HCT116 (cell line): Measurements from ENCODE around the gene LY86. TPM values are rescaled to one million over a fixed set of nuclear protein-coding genes. Genes with fewer than 3 reads are reported as not detected.

Experiments
- ATAC-seq: fragments of 200-7000 bp; cut with Tn5 transposase; 2 replicates; pipeline ENCODE4 v1.9.1; 2020; ENCODE audit warnings: mild to moderate bottlenecking, moderate library complexity
- BruUV-seq: library from RNA; stranded (reverse); fragments of 400-500 nt; replicated peaks from 2 replicates; lab custom pipeline; 2021; lab: Mats Ljungman, UMichigan
- CTCF ChIA-PET: fragments of 300-600 bp; sonication (Branson Sonifier 250); formaldehyde crosslinking; loops from one replicate; lab custom pipeline; 2021; ENCODE audit warnings: antibody characterized with exemption; lab: Charles Lee
- POLR2A ChIA-PET: fragments of 300-600, 350-600 bp; sonication (Branson Sonifier 250); formaldehyde crosslinking; loops from one replicate; lab custom pipeline; 2021; ENCODE audit warnings: antibody characterized with exemption; lab: Charles Lee
- RAD21 ChIA-PET, 2 experiments: fragments of 300-600 bp; sonication (Branson Sonifier 250); formaldehyde crosslinking; loops; one replicate each; lab custom pipeline; 2023; ENCODE audit warnings: low total read pairs in 2 of 2; ENCODE audit not compliant: uncharacterized antibody in 2 of 2, unreplicated experiment in 2 of 2, low non-redundant PET in 1 of 2; lab: Charles Lee
- DNase-seq: peaks from one replicate; pipeline ENCODE4 v3.0.0-alpha.2; 2010; ENCODE audit warnings: low read depth, low spot score
- H2AFZ ChIP-seq: fragments of 200-600 bp; shearing (Covaris generic), sonication (generic); 2 replicates; pipeline ENCODE4 v1.6.1; 2017; ENCODE audit warnings: low read depth, mixed run types, mixed read lengths, antibody characterized with exemption, low read length; ENCODE audit not compliant: poor library complexity, severe bottlenecking
- H3K27ac ChIP-seq: 2 replicates; pipeline ENCODE4 v1.5.1; 2012; ENCODE audit warnings: low read depth, low read length
- H3K27me3 ChIP-seq: fragments of 200-600 bp; sonication (generic); 2 replicates; pipeline ENCODE4 v1.6.1; 2016; ENCODE audit warnings: mixed run types, low read length, mixed read lengths; ENCODE audit not compliant: insufficient read depth
- H3K36me3 ChIP-seq, 2 experiments: fragments of 200-500 bp in 1 of 2; fragments of 200-600 bp in 1 of 2; sonication (Bioruptor generic) in 1 of 2; sonication (generic) in 1 of 2; 2 replicates each; pipeline versions ENCODE4 v1.5.1 to v1.6.1; 2014 to 2016; ENCODE audit warnings: low read length in 2 of 2, inconsistent platforms in 1 of 2, mixed read lengths in 1 of 2, mixed run types in 1 of 2; ENCODE audit not compliant: insufficient read depth in 2 of 2, control insufficient read depth in 1 of 2
- H3K4me1 ChIP-seq, 2 experiments: fragments of 200-600 bp in 1 of 2; sonication (generic) in 1 of 2; 2 replicates each; pipeline versions ENCODE4 v1.5.1 to v1.6.1; 2012 to 2017; ENCODE audit warnings: low read length in 2 of 2, inconsistent platforms in 1 of 2, mild to moderate bottlenecking in 1 of 2, mixed read lengths in 1 of 2, mixed run types in 1 of 2, moderate library complexity in 1 of 2; ENCODE audit not compliant: insufficient read depth in 2 of 2, control insufficient read depth in 1 of 2
- H3K4me2 ChIP-seq: fragments of 200-600 bp; sonication (generic); 2 replicates; pipeline ENCODE4 v1.6.1; 2017; ENCODE audit warnings: mixed run types, low read length, mixed read lengths
- H3K4me3 ChIP-seq, 2 experiments: fragments of 200-600 bp in 1 of 2; sonication (generic) in 1 of 2; replicated peaks in 1 of 2; 2 replicates each; pipeline ENCODE4 v1.5.1; 2011 to 2016; ENCODE audit warnings: low read length in 2 of 2, control low read depth in 1 of 2, low read depth in 1 of 2, mild to moderate bottlenecking in 1 of 2, mixed read lengths in 1 of 2, mixed run types in 1 of 2
- H3K79me2 ChIP-seq: fragments of 200-600 bp; sonication (generic); 2 replicates; pipeline ENCODE4 v1.6.1; 2017; ENCODE audit warnings: mild to moderate bottlenecking, mixed run types, low read length, moderate library complexity, mixed read lengths; ENCODE audit not compliant: insufficient read depth
- H3K9ac ChIP-seq: fragments of 200-600 bp; sonication (generic); 2 replicates; pipeline ENCODE4 v1.6.1; 2016; ENCODE audit warnings: low read length, mixed read lengths
- H3K9me2 ChIP-seq: fragments of 200-600 bp; sonication (generic), shearing (Covaris generic); 2 replicates; pipeline ENCODE4 v1.6.1; 2017; ENCODE audit warnings: mixed run types, mild to moderate bottlenecking, moderate library complexity; ENCODE audit not compliant: insufficient read depth
- H3K9me3 ChIP-seq, 2 experiments: fragments of 200-500 bp in 1 of 2; fragments of 200-600 bp in 1 of 2; sonication (Bioruptor generic) in 1 of 2; sonication (generic) in 1 of 2; 2 replicates each; pipeline ENCODE4 v1.6.1; 2014 to 2017; ENCODE audit warnings: low read length in 2 of 2, mixed read lengths in 2 of 2, inconsistent platforms in 1 of 2, low read depth in 1 of 2, mild to moderate bottlenecking in 1 of 2, mixed run types in 1 of 2, moderate library complexity in 1 of 2; ENCODE audit not compliant: control insufficient read depth in 1 of 2, insufficient read depth in 1 of 2
- H4K20me1 ChIP-seq: fragments of 200-600 bp; sonication (generic), shearing (Covaris generic); 2 replicates; pipeline ENCODE4 v1.6.1; 2017; ENCODE audit warnings: mixed run types, mild to moderate bottlenecking, moderate library complexity; ENCODE audit not compliant: insufficient read depth
- ATF3 ChIP-seq: IDR thresholded peaks from 2 replicates; pipeline ENCODE4 v1.6.1; 2012
- CEBPB ChIP-seq: IDR thresholded peaks from 2 replicates; pipeline ENCODE4 v1.6.1; 2012; ENCODE audit warnings: low read depth
- EZH2phosphoT487 ChIP-seq: fragments of 200-600 bp; IDR thresholded peaks from 2 replicates; pipeline ENCODE4 v1.6.1; 2018; ENCODE audit warnings: antibody characterized with exemption, borderline replicate concordance
- FOSL1 ChIP-seq: IDR thresholded peaks from 2 replicates; pipeline ENCODE4 v1.6.1; 2012; ENCODE audit warnings: low read depth
- JUND ChIP-seq: IDR thresholded peaks from 2 replicates; pipeline ENCODE4 v1.6.1; 2012
- POLR2A ChIP-seq: IDR thresholded peaks from 2 replicates; pipeline ENCODE4 v1.7.0; 2011; ENCODE audit warnings: borderline replicate concordance; ENCODE audit not compliant: insufficient read depth, insufficient read length; ENCODE audit errors: extremely low read depth
- REST ChIP-seq: IDR thresholded peaks from 2 replicates; pipeline ENCODE4 v1.6.1; 2012; ENCODE audit warnings: low read depth
- SIN3A ChIP-seq: IDR thresholded peaks from 2 replicates; pipeline ENCODE4 v1.6.1; 2012; ENCODE audit warnings: low read depth
- SRF ChIP-seq: IDR thresholded peaks from 2 replicates; pipeline ENCODE4 v1.6.1; 2012; ENCODE audit warnings: low read depth
- YY1 ChIP-seq: IDR thresholded peaks from 2 replicates; pipeline ENCODE4 v1.6.1; 2011; ENCODE audit warnings: low read length, low read depth, moderate library complexity, mild to moderate bottlenecking; ENCODE audit not compliant: insufficient replicate concordance; ENCODE audit errors: extremely low read depth
- ZFX ChIP-seq: fragments of 450-650 bp; IDR thresholded peaks from 2 replicates; pipeline ENCODE4 v1.6.1; 2017
- ZNF274 ChIP-seq: fragments of 200-500 bp; sonication (Bioruptor generic); IDR thresholded peaks from 2 replicates; pipeline ENCODE4 v1.6.1; 2014; ENCODE audit warnings: mild to moderate bottlenecking, low read depth, low read length, inconsistent platforms
- intact Hi-C: fragments of 100-400 bp; cut with micrococcal nuclease; formaldehyde crosslinking; loops from 2 replicates; pipeline ENCODE4 v1.10.0; 2022
- total RNA-seq: library from RNA; stranded (reverse); gene quantifications from one replicate; pipeline ENCODE4 v1.2.1, GENCODE V29; 2021; ENCODE audit not compliant: unreplicated experiment
- TF ChIP-seq, protein P1 (sequence below): IDR thresholded peaks from 2 replicates; pipeline ENCODE4 v1.6.1; 2011; ENCODE audit warnings: mild to moderate bottlenecking, low read length, moderate library complexity; ENCODE audit not compliant: insufficient replicate concordance; ENCODE audit errors: extremely low read depth

Gene LY86
- total RNA-seq, 1 experiment from 2014 or later, result not detected

- no TSS peak for BruUV-seq
- no peaks in the 10 kb centered on the region for H3K9me3 ChIP-seq
- no peak overlapping the region for H2AFZ ChIP-seq
- no peaks in the 10 kb centered on the region for H3K36me3 ChIP-seq
- H4K20me1 ChIP-seq, result no peaks in the 10 kb centered on the region
- ATAC-seq, result no peak
- no peak overlapping the region for H3K9ac ChIP-seq
- DNase-seq, result no peak
- ChIA-PET RAD21 (no interaction called here), POLR2A (no interaction called here), CTCF (no interaction called here)
- no peaks in the 10 kb centered on the region for H3K9me2 ChIP-seq
- H3K79me2 ChIP-seq, result no peaks in the 10 kb centered on the region
- no peak overlapping the region for H3K27ac ChIP-seq
- no peak overlapping the region for H3K4me3 ChIP-seq
- no peaks in the 10 kb centered on the region for H3K4me1 ChIP-seq
- H3K4me2 ChIP-seq, result no peak overlapping the region
- peaks cover 60% of the 10 kb centered on the region for H3K27me3 ChIP-seq
- TF ChIP-seq CEBPB (no peak), ZNF274 (no peak), YY1 (no peak), POLR2A (no peak), FOSL1 (no peak), EZH2phosphoT487 (no peak), ZFX (no peak)
- TF ChIP-seq, protein P1, sequence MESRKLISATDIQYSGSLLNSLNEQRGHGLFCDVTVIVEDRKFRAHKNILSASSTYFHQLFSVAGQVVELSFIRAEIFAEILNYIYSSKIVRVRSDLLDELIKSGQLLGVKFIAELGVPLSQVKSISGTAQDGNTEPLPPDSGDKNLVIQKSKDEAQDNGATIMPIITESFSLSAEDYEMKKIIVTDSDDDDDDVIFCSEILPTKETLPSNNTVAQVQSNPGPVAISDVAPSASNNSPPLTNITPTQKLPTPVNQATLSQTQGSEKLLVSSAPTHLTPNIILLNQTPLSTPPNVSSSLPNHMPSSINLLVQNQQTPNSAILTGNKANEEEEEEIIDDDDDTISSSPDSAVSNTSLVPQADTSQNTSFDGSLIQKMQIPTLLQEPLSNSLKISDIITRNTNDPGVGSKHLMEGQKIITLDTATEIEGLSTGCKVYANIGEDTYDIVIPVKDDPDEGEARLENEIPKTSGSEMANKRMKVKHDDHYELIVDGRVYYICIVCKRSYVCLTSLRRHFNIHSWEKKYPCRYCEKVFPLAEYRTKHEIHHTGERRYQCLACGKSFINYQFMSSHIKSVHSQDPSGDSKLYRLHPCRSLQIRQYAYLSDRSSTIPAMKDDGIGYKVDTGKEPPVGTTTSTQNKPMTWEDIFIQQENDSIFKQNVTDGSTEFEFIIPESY, result no peak
- intact Hi-C loops, result no loop called here
Measured at GRCh38 chr6:6626187-6626586, 37.7 kb downstream of the LY86 start.

GRCh38 chr6:6629402-6629801 lies 40.9 kb downstream of the LY86 start:
- Histone ChIP-seq H4K20me1 (no peaks in the 10 kb centered on the region), H3K4me3 (no peak overlapping the region), H3K27me3 (peaks cover 36% of the 10 kb centered on the region), H3K4me2 (no peak overlapping the region), H2AFZ (no peak overlapping the region), H3K36me3 (no peaks in the 10 kb centered on the region), H3K79me2 (no peaks in the 10 kb centered on the region), H3K9me3 (no peaks in the 10 kb centered on the region), H3K9ac (no peak overlapping the region), H3K9me2 (no peaks in the 10 kb centered on the region), H3K4me1 (no peaks in the 10 kb centered on the region), H3K27ac (no peak overlapping the region)
- ATAC-seq (no peak), DNase-seq (no peak)
- ChIA-PET POLR2A (no interaction called here), CTCF (no interaction called here), RAD21 (no interaction called here)
- BruUV-seq, result no TSS peak
- intact Hi-C loops, result no loop called here
- TF ChIP-seq YY1 (no peak), SIN3A (no peak), SRF (no peak), ATF3 (no peak), REST (no peak), ZNF274 (no peak), FOSL1 (no peak), JUND (no peak)
- TF ChIP-seq, protein P1, result no peak
